ENCODE data around the gene ADARB1. TPM values are rescaled to one million over a fixed set of nuclear protein-coding genes. Genes with fewer than 3 reads are reported as not detected.

ADARB1 gene
- total and polyA plus RNA-seq, 9 of the 15 experiments (the other 6 are each of a cell fraction or from before 2014, with no cell fraction given): 6.7 to 16.0 (median 8.3) TPM

DNA sequence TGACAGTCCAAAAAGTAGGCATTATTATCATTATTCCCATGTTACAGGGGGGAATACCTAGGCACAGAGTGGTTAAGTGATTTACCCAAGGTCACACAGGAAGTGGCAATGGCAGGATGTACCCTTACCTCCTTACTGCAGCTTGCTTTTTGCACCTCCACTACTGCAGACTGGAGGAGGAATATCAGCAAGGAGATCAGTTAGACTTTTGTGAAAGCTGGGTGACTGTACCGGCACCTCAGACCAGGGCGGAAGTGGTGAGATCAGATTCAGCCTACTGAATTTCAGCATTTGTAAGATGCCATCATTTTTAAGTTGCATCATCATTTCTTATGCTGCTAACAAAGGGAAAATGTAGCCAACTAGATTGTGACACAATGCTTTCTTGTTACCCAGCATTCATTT lies 4.5 kb downstream of the ADARB1 start (continued):
- TF ChIP-seq CEBPG (CRISPR knock-in tag; IDR thresholded peaks at IDR 0.05): peak; percentile 61; the same call in 1 of the 2 replicates
- TF ChIP-seq CEBPG (tag; conservative IDR thresholded peaks at IDR 0.05 in 1 of 2, IDR thresholded peaks at IDR 0.05 in 1 of 2): peak; percentile 94 to 95
- TF ChIP-seq TAL1 (IDR thresholded peaks at IDR 0.05): no peak
- TF ChIP-seq BACH1 (tag; IDR thresholded peaks at IDR 0.05): no peak
- peak; percentile 77 for TF ChIP-seq ZFP36 (IDR thresholded peaks at IDR 0.05; ENCODE audit: low read depth, low read length, partially characterized antibody)
- TF ChIP-seq ZNF766 (CRISPR knock-in tag; conservative IDR thresholded peaks at IDR 0.05): no peak
- peak; percentile 80 for TF ChIP-seq BCOR (IDR thresholded peaks at IDR 0.05)
- no peak for TF ChIP-seq ZNF3 (CRISPR knock-in tag; IDR thresholded peaks at IDR 0.05)
- TF ChIP-seq GTF2A2 (tag; IDR thresholded peaks at IDR 0.05): no peak
- TF ChIP-seq ZBTB26 (CRISPR knock-in tag; IDR thresholded peaks at IDR 0.05): no peak
- TF ChIP-seq HDAC2 (IDR thresholded peaks at IDR 0.05): 0 out of 2 replicates have a peak, but pooled peaks have one; percentile 28

DNA sequence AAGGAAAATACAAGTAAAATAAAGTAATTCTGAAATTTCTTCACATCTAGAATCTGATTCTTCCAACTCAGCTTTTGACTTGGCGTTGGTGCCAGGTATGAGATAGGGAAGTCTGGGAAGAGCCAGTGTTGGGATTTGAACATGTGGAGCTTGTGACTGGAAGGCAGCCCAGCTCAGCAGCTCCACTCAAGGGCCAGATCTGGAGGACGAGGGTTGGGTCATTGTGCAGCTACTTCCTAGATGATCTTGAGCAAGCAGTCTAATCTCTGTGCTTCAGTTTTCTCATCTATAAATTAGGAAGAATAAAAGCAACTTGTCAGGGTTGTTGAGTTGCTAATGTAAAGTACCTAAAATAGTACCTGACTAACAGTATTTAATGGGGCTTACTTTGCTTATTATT lies 5.0 kb downstream of the ADARB1 start:
- FAIRE-seq (no peak), DNase-seq (ENCODE audit: extremely low read depth in 1 of 4, low spot score in 3 of 4) (no peak), ATAC-seq (no peak)
- H3K27me3 ChIP-seq (ENCODE audit: control insufficient read depth in 2 of 2, insufficient read depth in 2 of 2, low read length in 2 of 2): no peaks in the 10 kb centered on the region
- H2AFZ ChIP-seq (ENCODE audit: low read depth, low read length): no peak overlapping the region
- no peak overlapping the region for H3K4me2 ChIP-seq (ENCODE audit: insufficient read depth, low read length)
- no peaks in the 10 kb centered on the region for H3K79me2 ChIP-seq (ENCODE audit: control insufficient read depth, insufficient read depth, low read length)
- no peaks in the 10 kb centered on the region for H3K9me1 ChIP-seq (ENCODE audit: control insufficient read depth, insufficient read depth, low read length)
- ChIA-PET CTCF (ENCODE audit: low intra/inter-chr PET ratio) (no interaction called here), POLR2A (interaction anchor here (0.7 to 1.4 kb wide), 5 partner anchors 9 to 516 kb away, joined by 3 to 5 read pairs (median 3); no protein-coding TSS in a partner anchor)
- no peaks in the 10 kb centered on the region; the same call in 2 of the 3 replicates for H3K36me3 ChIP-seq (ENCODE audit: control insufficient read depth, insufficient read depth, low read length)
- H3K9me3 ChIP-seq (replicated peaks; ENCODE audit: control insufficient read depth, insufficient read depth, low read depth, low read length): no peaks in the 10 kb centered on the region
- peaks cover 10 to 26% of the 10 kb centered on the region in 2 experiments for H3K4me1 ChIP-seq (replicated peaks in 1 of 2; ENCODE audit: control insufficient read depth in 2 of 2, insufficient read depth in 2 of 2, low read length in 2 of 2)
- in situ Hi-C loops (cut with MboI) (no loop called here), intact Hi-C loops (cut with micrococcal nuclease) (no loop called here)
- no peak overlapping the region for H3K4me3 ChIP-seq
- WGBS (ENCODE audit: insufficient coverage, low coverage, missing lambda C conversion rate): 30% methylated on average over 2 of the region's 2 CpGs
- H4K20me1 ChIP-seq (replicated peaks; ENCODE audit: control insufficient read depth, insufficient read depth, low read length): peaks cover 28% of the 10 kb centered on the region
- BruUV-seq (replicated peaks): no TSS peak
- no peak overlapping the region for H3K27ac ChIP-seq (ENCODE audit: extremely low read depth, low read depth, low read length)
- no peak overlapping the region for H3K9ac ChIP-seq (ENCODE audit: insufficient read depth in 1 of 2, low read depth in 2 of 2, low read length in 2 of 2)
- TF ChIP-seq ZNF354B (CRISPR knock-in tag; IDR thresholded peaks at IDR 0.05) (no peak), FOXA3 (CRISPR knock-in tag; conservative IDR thresholded peaks at IDR 0.05 in 1 of 2, IDR thresholded peaks at IDR 0.05 in 1 of 2) (no peak), CEBPB (tag; IDR thresholded peaks at IDR 0.05) (0 out of 2 replicates have a peak, but pooled peaks have one; percentile 22), PURB (CRISPR knock-in tag; IDR thresholded peaks at IDR 0.05; ENCODE audit: low read depth) (no peak), GABPB2 (CRISPR knock-in tag; conservative IDR thresholded peaks at IDR 0.05) (no peak), TBP (optimal IDR thresholded peaks at IDR 0.05; ENCODE audit: low read depth, low read length) (peak; percentile 41)
- TF ChIP-seq, protein P1, sequence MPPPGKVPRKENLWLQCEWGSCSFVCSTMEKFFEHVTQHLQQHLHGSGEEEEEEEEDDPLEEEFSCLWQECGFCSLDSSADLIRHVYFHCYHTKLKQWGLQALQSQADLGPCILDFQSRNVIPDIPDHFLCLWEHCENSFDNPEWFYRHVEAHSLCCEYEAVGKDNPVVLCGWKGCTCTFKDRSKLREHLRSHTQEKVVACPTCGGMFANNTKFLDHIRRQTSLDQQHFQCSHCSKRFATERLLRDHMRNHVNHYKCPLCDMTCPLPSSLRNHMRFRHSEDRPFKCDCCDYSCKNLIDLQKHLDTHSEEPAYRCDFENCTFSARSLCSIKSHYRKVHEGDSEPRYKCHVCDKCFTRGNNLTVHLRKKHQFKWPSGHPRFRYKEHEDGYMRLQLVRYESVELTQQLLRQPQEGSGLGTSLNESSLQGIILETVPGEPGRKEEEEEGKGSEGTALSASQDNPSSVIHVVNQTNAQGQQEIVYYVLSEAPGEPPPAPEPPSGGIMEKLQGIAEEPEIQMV (tag; conservative IDR thresholded peaks at IDR 0.05; ENCODE audit: low read depth): no peak

Measured in K562 (cell line).